HS-27A (cell line): ENCODE measurements around the gene TTC3.
A peak's percentile ranks its signal among the peaks of the same experiment; 100 is the strongest.
"Not testable (repeated sequence)": the region's sequence is repeated elsewhere in the genome, so short reads cannot be mapped to it uniquely, and the experiment has no call there.

Source experiments
- DNase-seq: peaks from one replicate; pipeline ENCODE4 v3.0.0-alpha.2; 2012; ENCODE audit warnings: low read depth, missing footprints

Gene TTC3

GRCh38 chr21:37196847-37197246 is 123.8 kb downstream of the TTC3 start:
- DNase-seq: no peak

GRCh38 chr21:37197746-37198145 is 124.7 kb downstream of the TTC3 start:
- DNase-seq: no peak

- DNase-seq: no peak
Measured at GRCh38 chr21:37199057-37199924, 126.2 kb downstream of the TTC3 start.

- DNase-seq: no peak
Measured at GRCh38 chr21:37200641-37201480, 127.8 kb downstream of the TTC3 start.

GRCh38 chr21:37202221-37203110 is 129.4 kb downstream of the TTC3 start:
- DNase-seq: no peak

- no peak for DNase-seq
Measured at GRCh38 chr21:37204580-37204979, 131.5 kb downstream of the TTC3 start.

GRCh38 chr21:37206496-37206895 is 133.4 kb downstream of the TTC3 start:
- no peak for DNase-seq

- no peak for DNase-seq
Measured at GRCh38 chr21:37207441-37208009, 134.5 kb downstream of the TTC3 start.

- no peak for DNase-seq
Measured at GRCh38 chr21:37208056-37208721, 135.1 kb downstream of the TTC3 start.

- DNase-seq: no peak
Measured at GRCh38 chr21:37208741-37209225, 135.7 kb downstream of the TTC3 start.

- no peak for DNase-seq
Measured at GRCh38 chr21:37210130-37210529, 137.1 kb downstream of the TTC3 start.

GRCh38 chr21:37210799-37211198 is 137.7 kb downstream of the TTC3 start:
- DNase-seq: no peak

GRCh38 chr21:37214952-37215351 is 141.9 kb downstream of the TTC3 start:
- DNase-seq: no peak

- no peak for DNase-seq
Measured at GRCh38 chr21:37219761-37220432, 146.8 kb downstream of the TTC3 start.

GRCh38 chr21:37220433-37220980 is 147.5 kb downstream of the TTC3 start:
- peak; percentile 7 for DNase-seq

- DNase-seq: peak; percentile 86
Measured at GRCh38 chr21:37220981-37221664, 148.1 kb downstream of the TTC3 start.

- not testable (repeated sequence) for DNase-seq
Measured at GRCh38 chr21:37222248-37222647, 149.2 kb downstream of the TTC3 start.

GRCh38 chr21:37223804-37224345 is 150.8 kb downstream of the TTC3 start:
- DNase-seq: no peak
